Ishikawa (cell line): ENCODE data around the gene EHD4.

Experiments
- CEBPB ChIP-seq: IDR thresholded peaks from 2 replicates; pipeline ENCODE4 v1.6.1; 2012
- CREB1 ChIP-seq: IDR thresholded peaks from 2 replicates; pipeline ENCODE4 v1.6.1; 2012; ENCODE audit warnings: low read depth
- EP300 ChIP-seq: IDR thresholded peaks from 2 replicates; pipeline ENCODE4 v1.6.1; 2012; ENCODE audit warnings: borderline replicate concordance
- FOXM1 ChIP-seq: IDR thresholded peaks from 2 replicates; pipeline ENCODE4 v1.6.1; 2012; ENCODE audit warnings: low read depth, borderline replicate concordance
- NFIC ChIP-seq: IDR thresholded peaks from 2 replicates; pipeline ENCODE4 v1.6.1; 2012
- RAD21 ChIP-seq: IDR thresholded peaks from 2 replicates; pipeline ENCODE4 v1.6.1; 2012; ENCODE audit warnings: low read depth
- TAF1 ChIP-seq: IDR thresholded peaks from 2 replicates; pipeline ENCODE4 v1.6.1; 2012; ENCODE audit warnings: low read depth, mild to moderate bottlenecking
- TF ChIP-seq, protein P1 (sequence below): IDR thresholded peaks from 2 replicates; pipeline ENCODE4 v1.6.1; 2012
- TF ChIP-seq, protein P2 (sequence below): IDR thresholded peaks from 2 replicates; pipeline ENCODE4 v1.6.1; 2012

DNA sequence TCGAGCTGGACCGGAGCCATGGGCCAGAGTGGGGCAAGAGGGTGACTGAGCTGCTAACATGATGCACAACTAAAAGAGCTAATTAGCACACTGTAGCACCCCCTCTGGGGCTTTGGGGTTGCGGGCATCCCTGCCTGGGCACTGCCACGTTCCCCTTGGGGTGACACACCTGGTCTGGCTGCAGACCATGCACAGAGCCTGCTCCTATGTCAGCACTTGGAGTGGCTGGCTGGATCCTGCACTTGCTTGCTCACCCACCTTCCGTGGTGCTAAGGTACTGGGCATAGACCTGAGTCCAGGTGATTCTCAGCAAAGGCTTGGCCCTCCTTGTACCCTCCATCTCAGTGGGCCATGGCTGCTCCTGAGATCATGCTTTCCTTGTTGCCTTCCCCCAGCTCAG lies 65.7 kb downstream of the EHD4 start:
- TF ChIP-seq, protein P1, sequence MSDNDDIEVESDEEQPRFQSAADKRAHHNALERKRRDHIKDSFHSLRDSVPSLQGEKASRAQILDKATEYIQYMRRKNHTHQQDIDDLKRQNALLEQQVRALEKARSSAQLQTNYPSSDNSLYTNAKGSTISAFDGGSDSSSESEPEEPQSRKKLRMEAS, result no peak
- TF ChIP-seq CEBPB (no peak), TAF1 (no peak), FOXM1 (no peak), NFIC (no peak), EP300 (no peak), RAD21 (no peak), CREB1 (no peak)
- TF ChIP-seq, protein P2, sequence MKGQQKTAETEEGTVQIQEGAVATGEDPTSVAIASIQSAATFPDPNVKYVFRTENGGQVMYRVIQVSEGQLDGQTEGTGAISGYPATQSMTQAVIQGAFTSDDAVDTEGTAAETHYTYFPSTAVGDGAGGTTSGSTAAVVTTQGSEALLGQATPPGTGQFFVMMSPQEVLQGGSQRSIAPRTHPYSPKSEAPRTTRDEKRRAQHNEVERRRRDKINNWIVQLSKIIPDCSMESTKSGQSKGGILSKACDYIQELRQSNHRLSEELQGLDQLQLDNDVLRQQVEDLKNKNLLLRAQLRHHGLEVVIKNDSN, result no peak
